HepG2 (cell line): ENCODE measurements around the gene PEMT. TPM values are rescaled to one million over a fixed set of nuclear protein-coding genes. Genes with fewer than 3 reads are reported as not detected.

Experiments
- E2F5 ChIP-seq: sonication (generic); formaldehyde crosslinking; conservative IDR thresholded peaks from 2 replicates; pipeline ENCODE4 v1.4.0; 2020; ENCODE audit warnings: missing genetic modification reagents
- HIC2 ChIP-seq: sonication (generic); formaldehyde crosslinking; IDR thresholded peaks from 2 replicates; pipeline ENCODE4 v1.9.0; 2022; ENCODE audit warnings: low read depth, missing genetic modification reagents
- MED8 ChIP-seq: sonication (generic); formaldehyde crosslinking; IDR thresholded peaks from 2 replicates; pipeline ENCODE4 v1.8.1; 2023; ENCODE audit warnings: mild to moderate bottlenecking, missing genetic modification reagents; ENCODE audit not compliant: insufficient replicate concordance
- NCOA2 ChIP-seq: sonication (generic); formaldehyde crosslinking; IDR thresholded peaks from 2 replicates; pipeline ENCODE4 v1.8.0; 2022; ENCODE audit warnings: inconsistent platforms
- RFX1 ChIP-seq: fragments of 450-650 bp; IDR thresholded peaks from 2 replicates; pipeline ENCODE4 v1.6.1; 2017
- TBX2 ChIP-seq: sonication (generic); formaldehyde crosslinking; IDR thresholded peaks from 2 replicates; pipeline ENCODE4 v1.5.0; 2020; ENCODE audit warnings: missing genetic modification reagents, mild to moderate bottlenecking, borderline replicate concordance
- USF2 ChIP-seq, 2 experiments: sonication (generic) in 1 of 2; formaldehyde crosslinking in 1 of 2; IDR thresholded peaks; 2 replicates each; pipeline versions ENCODE4 v1.5.1 to v1.6.1; 2011 to 2020; ENCODE audit warnings: borderline replicate concordance in 1 of 2, low read depth in 1 of 2, low read length in 1 of 2, mild to moderate bottlenecking in 1 of 2, missing genetic modification reagents in 1 of 2, moderate library complexity in 1 of 2
- ZFP36L1 ChIP-seq: sonication (generic); formaldehyde crosslinking; IDR thresholded peaks from 2 replicates; pipeline ENCODE4 v1.8.0; 2022; ENCODE audit warnings: mild to moderate bottlenecking, missing genetic modification reagents, moderate library complexity
- ZMYM4 ChIP-seq: sonication (generic); formaldehyde crosslinking; IDR thresholded peaks from 2 replicates; pipeline ENCODE4 v1.8.1; 2023; ENCODE audit warnings: mild to moderate bottlenecking, missing genetic modification reagents
- ZNF24 ChIP-seq: fragments of 450-650 bp; IDR thresholded peaks from 2 replicates; pipeline ENCODE4 v1.6.1; 2017; ENCODE audit warnings: antibody characterized with exemption, mild to moderate bottlenecking
- ZNF318 ChIP-seq: sonication (generic); formaldehyde crosslinking; IDR thresholded peaks from 2 replicates; pipeline ENCODE4 v1.4.0; 2020; ENCODE audit warnings: mild to moderate bottlenecking, missing genetic modification reagents
- ZNF563 ChIP-seq: sonication (generic); formaldehyde crosslinking; IDR thresholded peaks from 2 replicates; pipeline ENCODE4 v1.8.0; 2022; ENCODE audit warnings: mild to moderate bottlenecking, moderate library complexity, missing genetic modification reagents
- ZNF891 ChIP-seq: sonication (generic); formaldehyde crosslinking; IDR thresholded peaks from 2 replicates; pipeline ENCODE4 v1.5.0; 2020; ENCODE audit warnings: mild to moderate bottlenecking, missing genetic modification reagents
- polyA plus RNA-seq, 8 experiments: library from polyadenylated mRNA; depleted of rRNA in 3 of 8; stranded (reverse) in 7 of 8; unstranded in 1 of 8; fragments of >200 nt; fragmentation: Illumina TruSeq in 4 of 8; extraction: Trizol in 4 of 8; gene quantifications; 2 replicates each; pipeline versions ENCODE4 v1.2.1 to v1.2.3, GENCODE V29; 2011 to 2016; ENCODE audit warnings: low read depth in 4 of 8, missing spikeins in 1 of 8, mixed read lengths in 1 of 8; ENCODE audit not compliant: insufficient read depth in 1 of 8
- total RNA-seq, 5 experiments: library from RNA; depleted of rRNA; stranded (reverse); fragments of >200 nt; fragmentation: Illumina TruSeq; extraction: Trizol; gene quantifications; 2 replicates each; pipeline ENCODE4 v1.2.3, GENCODE V29; 2016; ENCODE audit warnings: low read depth in 1 of 5

Gene PEMT
- total and polyA plus RNA-seq, 2 of the 13 experiments (the other 11 are each of a cell fraction or from before 2014, with no cell fraction given), result 31.7 to 43.6 TPM

GRCh38 chr17:17572010-17572785, 19.3 kb downstream of the PEMT start (continued):
- TF ChIP-seq ZNF318 (CRISPR knock-in tag) (0 out of 2 replicates have a peak, but pooled peaks have one; percentile 59), NCOA2 (CRISPR knock-in tag) (peak; percentile 48; the same call in 1 of the 2 replicates), E2F5 (CRISPR knock-in tag) (no peak), ZNF891 (CRISPR knock-in tag) (no peak), ZNF563 (CRISPR knock-in tag) (0 out of 2 replicates have a peak, but pooled peaks have one; percentile 31), ZMYM4 (CRISPR knock-in tag) (no peak; the same call in 1 of the 2 replicates), MED8 (CRISPR knock-in tag) (no peak), ZFP36L1 (CRISPR knock-in tag) (no peak), TBX2 (CRISPR knock-in tag) (no peak), ZNF24 (0 out of 2 replicates have a peak, but pooled peaks have one; percentile 34), USF2 (IDR thresholded peaks at IDR 0.05; ENCODE audit: low read depth, low read length) (no peak), USF2 (CRISPR knock-in tag; IDR thresholded peaks at IDR 0.05; ENCODE audit: borderline replicate concordance) (no peak), HIC2 (CRISPR knock-in tag) (peak; percentile 85; the same call in 1 of the 2 replicates), RFX1 (no peak)
